ENCODE results near the gene STPG4.
"Not testable (repeated sequence)": the region's sequence is repeated elsewhere in the genome, so short reads cannot be mapped to it uniquely, and the experiment has no call there.

Gene STPG4, protein sequence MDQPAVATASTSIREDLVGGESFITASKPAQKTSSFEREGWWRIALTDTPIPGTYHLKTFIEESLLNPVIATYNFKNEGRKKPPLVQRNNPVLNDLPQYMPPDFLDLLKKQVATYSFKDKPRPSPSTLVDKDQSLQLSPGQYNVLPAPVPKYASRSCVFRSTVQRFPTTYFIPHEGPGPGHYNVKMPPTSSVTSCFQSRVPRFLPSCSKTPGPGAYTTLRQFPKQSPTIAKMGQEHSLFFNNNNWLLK

GRCh38 chr2:47155091-47155876, at the start of gene STPG4:
Gene STPG4, minus strand, starts transcription at chr2:47155308. Its CDS starts 57 bp downstream, at chr2:47155251.
- DNase-seq: no peak

GRCh38 chr2:47204691-47205090, 49.6 kb upstream of the STPG4 start:
- no peak for DNase-seq

- DNase-seq: no peak
Observed at GRCh38 chr2:47203995-47204394, 48.9 kb upstream of the STPG4 start.

- no peak for DNase-seq
Observed at GRCh38 chr2:47201224-47201623, 46.1 kb upstream of the STPG4 start.

DNA sequence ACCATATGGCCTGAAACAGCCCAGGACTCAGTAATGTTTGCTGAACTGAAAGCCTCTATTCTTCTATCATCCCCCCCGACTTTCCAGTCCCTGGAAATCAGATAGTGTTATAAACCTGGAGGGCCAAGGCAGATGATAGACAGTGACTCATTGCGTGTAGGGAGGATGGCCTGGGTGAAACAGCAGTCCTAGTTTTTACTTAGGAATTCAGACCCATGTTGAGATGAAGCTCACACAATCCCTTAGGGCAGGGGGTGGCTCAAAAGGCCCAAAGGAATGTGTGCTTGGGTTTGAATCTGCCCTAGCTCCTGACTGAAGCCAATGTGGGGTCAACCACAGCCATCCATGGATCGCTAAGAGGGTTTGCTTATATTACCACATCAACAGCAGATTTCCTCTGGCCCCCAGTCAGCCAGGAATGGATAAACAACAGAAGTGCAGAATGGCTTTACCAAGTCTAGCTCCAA, 43.9 kb upstream of the STPG4 start:
- no peak for DNase-seq

DNA sequence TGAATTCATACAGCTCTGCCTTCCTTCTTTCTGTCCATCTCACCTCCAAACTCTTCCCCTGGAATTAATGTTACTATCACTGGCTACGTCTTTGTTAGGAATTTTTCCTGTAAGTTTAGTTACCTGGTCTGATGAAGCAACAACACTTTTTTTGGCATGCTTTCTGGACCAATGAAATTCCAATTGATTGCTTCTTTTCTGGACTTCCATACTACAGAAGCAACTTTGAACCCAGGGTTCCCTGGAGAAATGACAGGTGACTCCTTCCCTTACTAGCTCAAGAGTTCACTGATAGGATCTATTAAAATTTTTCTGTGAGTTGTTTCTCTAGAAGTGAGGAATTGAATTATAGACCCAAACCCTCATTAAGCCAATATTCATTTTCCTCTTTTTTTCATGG, 41.4 kb upstream of the STPG4 start:
- DNase-seq: no peak

DNA sequence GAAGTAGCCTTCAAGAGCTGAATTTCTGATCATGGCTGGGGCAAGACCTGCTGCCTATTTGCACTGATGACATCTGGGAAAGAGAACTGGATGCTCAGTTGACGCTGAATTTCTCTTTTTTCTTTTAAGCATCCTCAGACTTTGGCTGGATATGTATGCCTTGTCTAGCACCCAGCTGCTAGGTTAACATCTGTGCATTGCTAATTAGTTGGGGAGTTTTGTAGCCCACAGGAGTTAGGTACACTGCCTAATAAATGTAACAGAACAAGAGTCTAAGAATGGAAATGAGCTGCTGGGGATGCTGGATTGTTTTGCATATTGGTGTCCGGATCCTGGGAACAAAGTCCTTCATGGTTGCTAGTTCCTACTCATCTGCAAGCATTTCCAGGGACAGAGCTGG, 40.9 kb upstream of the STPG4 start:
- DNase-seq: no peak

GRCh38 chr2:47195148-47195547, 40.0 kb upstream of the STPG4 start:
- no peak for DNase-seq

- DNase-seq: no peak
Observed at GRCh38 chr2:47194410-47194809, 39.3 kb upstream of the STPG4 start.

DNA sequence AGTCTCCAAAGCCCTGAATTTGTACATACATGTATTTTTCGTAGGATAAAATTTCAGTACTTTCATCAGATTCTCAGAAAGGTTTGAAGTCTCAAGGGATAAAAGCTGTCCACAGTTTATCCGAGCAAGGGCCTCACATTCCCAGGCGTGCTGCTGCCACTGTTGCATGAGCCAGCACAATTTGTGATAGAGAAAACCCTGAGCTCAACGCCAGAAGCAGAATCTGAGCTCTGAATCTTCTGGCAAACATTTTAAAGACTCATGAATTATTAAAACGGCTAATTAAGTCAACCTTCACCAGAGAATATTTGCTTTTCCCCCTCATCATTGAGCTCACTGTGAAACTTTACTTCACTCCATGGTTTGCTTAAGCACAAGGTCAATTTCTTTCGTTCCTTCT, 38.5 kb upstream of the STPG4 start:
- DNase-seq: no peak

- DNase-seq: no peak
Observed at GRCh38 chr2:47190188-47190881, 35.2 kb upstream of the STPG4 start.

DNA sequence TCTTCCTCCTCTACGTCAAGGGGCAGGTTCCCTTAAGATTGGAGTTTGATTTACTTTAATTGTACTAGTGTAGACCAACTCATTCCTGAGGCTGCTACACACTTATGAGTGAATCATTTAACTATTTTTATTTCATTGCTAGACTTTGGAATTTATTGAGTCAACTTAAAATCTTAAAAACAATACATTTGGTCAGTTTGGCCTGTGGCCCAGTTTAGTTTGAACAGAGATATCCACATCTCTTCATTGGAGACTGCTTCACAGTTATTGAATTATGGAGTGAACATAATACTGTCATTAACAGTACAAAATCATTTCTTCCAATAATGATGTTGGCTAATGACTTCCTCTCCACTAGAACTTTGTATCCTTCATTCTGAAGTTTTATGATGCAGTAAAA, 34.5 kb upstream of the STPG4 start:
- DNase-seq: no peak

DNA sequence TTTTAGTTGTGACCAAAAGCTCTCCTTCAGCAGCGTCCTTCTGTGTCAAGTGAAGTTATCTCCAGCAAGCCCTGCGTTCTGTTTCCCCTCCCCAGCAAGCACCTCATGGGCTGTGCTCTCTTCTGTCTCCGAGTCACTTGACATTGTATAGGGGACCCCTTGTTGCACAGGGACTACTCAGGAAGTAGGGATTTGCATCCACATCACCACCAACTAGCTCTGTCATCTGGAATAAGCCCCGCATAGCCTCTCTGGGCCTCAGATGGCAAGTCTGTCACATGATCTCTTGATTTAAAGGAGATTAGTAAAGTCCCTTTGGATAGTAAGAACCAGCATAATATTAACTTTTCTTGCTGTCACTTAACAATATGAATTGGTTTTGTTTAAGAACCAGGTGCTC, 32.0 kb upstream of the STPG4 start:
- no peak for DNase-seq

DNA sequence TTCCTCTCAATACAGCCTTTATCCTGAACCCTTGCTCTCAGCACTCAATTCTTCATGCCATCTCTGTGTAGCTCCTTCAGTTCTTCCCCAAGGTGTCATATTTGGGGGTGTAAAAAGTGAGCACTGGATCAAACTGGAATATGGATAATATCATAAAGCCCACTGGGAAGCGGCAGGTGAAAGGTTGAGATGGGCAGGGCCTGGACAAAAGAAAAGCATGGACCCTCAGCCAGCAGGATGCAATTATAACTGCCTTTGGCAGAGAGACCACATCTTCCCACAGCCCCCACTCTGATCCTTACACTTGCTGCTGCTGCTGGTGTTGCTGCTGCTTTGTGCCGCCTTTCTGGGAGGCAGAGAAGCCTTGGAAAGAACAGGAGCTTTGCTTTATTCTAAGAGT, 31.2 kb upstream of the STPG4 start:
- DNase-seq: no peak

- not testable (repeated sequence) for DNase-seq
Observed at GRCh38 chr2:47185098-47185497, 30.0 kb upstream of the STPG4 start.

DNA sequence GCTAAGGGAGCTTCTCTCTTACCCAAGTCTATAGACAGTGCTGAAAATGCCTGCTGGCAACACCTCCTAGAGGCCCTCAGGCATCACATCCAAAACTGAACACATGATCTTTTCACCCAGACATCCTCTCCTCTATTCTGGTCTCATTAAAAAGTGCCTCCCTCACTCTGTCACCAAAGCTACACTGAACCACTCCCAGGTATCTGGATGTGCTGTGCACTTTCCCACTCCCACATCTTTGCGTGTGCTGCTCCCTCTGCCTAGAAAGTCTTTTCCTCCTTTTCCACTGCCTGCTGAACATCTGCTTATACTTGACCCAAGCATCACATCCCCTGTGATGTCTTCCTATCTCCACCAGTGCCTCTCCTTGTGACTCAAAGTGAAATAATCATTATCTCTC, 26.1 kb upstream of the STPG4 start:
- no peak for DNase-seq

- DNase-seq: no peak
Observed at GRCh38 chr2:47180531-47180930, 25.4 kb upstream of the STPG4 start.

- no peak for DNase-seq
Observed at GRCh38 chr2:47179388-47179787, 24.3 kb upstream of the STPG4 start.

- no peak for DNase-seq
Observed at GRCh38 chr2:47178341-47178740, 23.2 kb upstream of the STPG4 start.

DNA sequence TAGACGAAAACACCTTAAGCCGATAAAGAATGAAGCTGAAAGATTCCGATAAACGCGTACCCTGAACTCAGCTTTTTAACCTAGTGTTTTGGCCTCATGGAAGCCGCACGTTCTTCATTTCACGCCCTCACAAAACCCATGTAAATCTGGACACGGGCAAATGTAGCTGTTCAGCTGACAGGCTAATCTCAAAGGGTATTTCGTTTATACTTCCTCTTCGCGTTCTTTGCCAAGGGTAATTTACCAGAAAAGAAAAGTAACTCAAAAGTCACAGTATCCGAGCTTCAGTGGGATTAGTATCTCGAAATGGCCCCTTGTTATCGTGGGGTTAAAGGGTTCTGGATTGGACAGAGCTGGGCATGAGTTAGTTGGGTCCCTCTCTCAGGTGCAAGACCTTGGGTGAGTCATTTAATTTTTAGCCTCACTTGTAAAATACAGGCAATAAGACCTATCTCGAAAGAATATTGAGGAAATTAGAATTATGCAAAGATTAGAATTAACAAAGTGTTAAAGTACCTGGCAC, 22.0 kb upstream of the STPG4 start:
- DNase-seq: no peak

DNA sequence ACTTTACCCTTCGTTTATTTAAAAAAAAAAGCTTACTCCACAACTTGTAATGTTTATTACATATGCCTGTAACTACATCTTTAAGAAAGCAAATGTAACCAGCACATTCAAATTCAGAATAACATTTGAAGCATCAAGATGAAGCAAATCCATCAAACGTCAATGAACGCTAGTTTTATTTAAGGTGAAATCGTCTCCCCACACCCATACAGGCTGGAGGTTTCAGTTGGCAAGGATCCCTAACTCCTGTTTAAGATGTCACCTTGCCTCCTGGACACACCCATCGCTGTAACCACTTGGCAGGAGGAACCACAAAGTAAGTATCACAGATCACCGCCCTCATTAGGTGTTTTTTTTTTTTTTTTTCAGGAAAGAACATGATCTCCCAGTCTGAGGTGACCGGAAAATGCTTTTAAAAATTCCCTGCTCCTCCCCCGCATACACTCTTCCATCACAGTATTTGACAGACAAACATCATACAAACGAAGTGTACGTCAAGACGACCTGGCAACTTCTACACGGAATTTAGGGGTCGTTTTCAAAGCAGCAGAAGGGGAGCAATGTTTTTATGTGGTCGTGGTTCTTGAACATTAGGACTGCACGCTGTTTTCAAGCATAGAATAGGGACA, 19.7 kb upstream of the STPG4 start:
- peak; percentile 57 for DNase-seq

- DNase-seq: no peak
Observed at GRCh38 chr2:47173986-47174732, 19.1 kb upstream of the STPG4 start.
